Liver (tissue), 9 donors: Measurements from ENCODE around the gene WRNIP1. TPM values are rescaled to one million over a fixed set of nuclear protein-coding genes. Genes with fewer than 3 reads are reported as not detected.

Experiments used
- DNase-seq: peaks from one replicate; pipeline ENCODE4 v3.0.0-alpha.2; 2017; ENCODE audit warnings: low spot score
- H3K27ac ChIP-seq, 2 donors: one replicate each; pipeline ENCODE4 v1.7.0; 2013; ENCODE audit warnings: inconsistent platforms in 2 of 2, low read length in 2 of 2, control low read depth in 1 of 2, low read depth in 1 of 2, mild to moderate bottlenecking in 1 of 2
- H3K27me3 ChIP-seq, 4 donors: one replicate each; pipeline versions ENCODE4 v1.6.1 to v1.7.0; 2013; ENCODE audit warnings: low read length in 3 of 4, inconsistent platforms in 1 of 4, mild to moderate bottlenecking in 1 of 4, moderate library complexity in 1 of 4; ENCODE audit not compliant: control insufficient read depth in 4 of 4, insufficient read depth in 4 of 4
- H3K36me3 ChIP-seq, 4 donors: one replicate each; pipeline versions ENCODE4 v1.6.1 to v1.7.0; 2013; ENCODE audit warnings: low read length in 3 of 4, mild to moderate bottlenecking in 3 of 4, low read depth in 1 of 4, moderate library complexity in 1 of 4; ENCODE audit not compliant: control insufficient read depth in 4 of 4, insufficient read depth in 3 of 4
- H3K4me1 ChIP-seq, 4 donors: one replicate each; pipeline versions ENCODE4 v1.6.1 to v1.7.0; 2013; ENCODE audit warnings: low read length in 3 of 4, mild to moderate bottlenecking in 3 of 4, moderate library complexity in 1 of 4; ENCODE audit not compliant: control insufficient read depth in 4 of 4, insufficient read depth in 4 of 4
- H3K4me3 ChIP-seq, 3 donors: one replicate each; pipeline versions ENCODE4 v1.6.1 to v1.7.0; 2013; ENCODE audit warnings: low read length in 3 of 3, control low read depth in 1 of 3, low read depth in 1 of 3, mild to moderate bottlenecking in 1 of 3
- H3K9ac ChIP-seq, 2 donors: one replicate each; pipeline ENCODE4 v1.7.0; 2013; ENCODE audit warnings: low read length in 2 of 2, mild to moderate bottlenecking in 2 of 2, moderate library complexity in 2 of 2, control low read depth in 1 of 2, low read depth in 1 of 2
- H3K9me3 ChIP-seq, 4 donors: one replicate each; pipeline versions ENCODE4 v1.6.1 to v1.7.0; 2013; ENCODE audit warnings: low read length in 3 of 4; ENCODE audit not compliant: control insufficient read depth in 4 of 4
- CTCF ChIP-seq: fragments of 150-350 bp; IDR thresholded peaks from 2 replicates; pipeline ENCODE4 v1.5.1; 2017; ENCODE audit warnings: improper control_type of control experiment, low read depth, low read length; ENCODE audit not compliant: missing input control
- EGR1 ChIP-seq, 2 donors: IDR thresholded peaks; 2 replicates each; pipeline ENCODE4 v1.6.1; 2016 to 2018; ENCODE audit warnings: antibody characterized with exemption in 2 of 2, low read depth in 2 of 2
- FOXA2 ChIP-seq: IDR thresholded peaks from 2 replicates; pipeline ENCODE4 v1.6.1; 2016; ENCODE audit warnings: antibody characterized with exemption
- GABPA ChIP-seq, 2 donors: IDR thresholded peaks in 1 of 2; conservative IDR thresholded peaks in 1 of 2; 2 replicates each; pipeline ENCODE4 v1.6.1; 2016; ENCODE audit warnings: antibody characterized with exemption in 2 of 2, mild to moderate bottlenecking in 1 of 2, moderate library complexity in 1 of 2
- HNF4A ChIP-seq, 2 donors: conservative IDR thresholded peaks; 2 replicates each; pipeline ENCODE4 v1.6.1; 2016; ENCODE audit warnings: antibody characterized with exemption in 2 of 2, mild to moderate bottlenecking in 2 of 2
- HNF4G ChIP-seq: IDR thresholded peaks from 2 replicates; pipeline ENCODE4 v1.6.1; 2016; ENCODE audit warnings: antibody characterized with exemption
- JUND ChIP-seq, 2 donors: IDR thresholded peaks; 2 replicates each; pipeline ENCODE4 v1.6.1; 2016; ENCODE audit warnings: antibody characterized with exemption in 2 of 2
- RAD21 ChIP-seq, 2 donors: IDR thresholded peaks; 2 replicates each; pipeline ENCODE4 v1.6.1; 2016; ENCODE audit warnings: antibody characterized with exemption in 2 of 2, mild to moderate bottlenecking in 2 of 2
- TAF1 ChIP-seq: conservative IDR thresholded peaks from 2 replicates; pipeline ENCODE4 v1.6.1; 2016; ENCODE audit warnings: antibody characterized with exemption, mild to moderate bottlenecking
- WGBS: extraction: QIAGEN DNeasy Blood & Tissue Kit; methylation state at CpG from one replicate; pipeline ENCODE4 v1.1.7; 2013; 5-methylcytosine and 5-hydroxymethylcytosine counted together
- polyA plus RNA-seq, 2 donors: library from polyadenylated mRNA; stranded (reverse) in 1 of 2; unstranded in 1 of 2; fragments of 200-250 nt in 1 of 2; fragments of >200 nt in 1 of 2; fragmentation: Nextera tagmentation in 1 of 2; extraction: Ambion mirVana in 1 of 2; gene quantifications; one replicate each; pipeline versions ENCODE4 v1.2.1 to v1.2.3, GENCODE V29; 2013 to 2015
- total RNA-seq, 2 donors: library from RNA; depleted of rRNA; stranded (reverse); fragments of >200 nt; gene quantifications; one replicate each; pipeline ENCODE4 v1.2.3, GENCODE V29; 2014
- TF ChIP-seq, protein P1 (sequence below): IDR thresholded peaks from 2 replicates; pipeline ENCODE4 v1.6.1; 2016; ENCODE audit warnings: antibody characterized with exemption
- donor health status: healthy.
- donor health status: healthy.
- donor health status: healthy.
- donor health status: healthy.
- donor health status: healthy.

WRNIP1 gene
- total and polyA plus RNA-seq, 4 donors: 10.0 to 32.7 (median 23.9) TPM

DNA sequence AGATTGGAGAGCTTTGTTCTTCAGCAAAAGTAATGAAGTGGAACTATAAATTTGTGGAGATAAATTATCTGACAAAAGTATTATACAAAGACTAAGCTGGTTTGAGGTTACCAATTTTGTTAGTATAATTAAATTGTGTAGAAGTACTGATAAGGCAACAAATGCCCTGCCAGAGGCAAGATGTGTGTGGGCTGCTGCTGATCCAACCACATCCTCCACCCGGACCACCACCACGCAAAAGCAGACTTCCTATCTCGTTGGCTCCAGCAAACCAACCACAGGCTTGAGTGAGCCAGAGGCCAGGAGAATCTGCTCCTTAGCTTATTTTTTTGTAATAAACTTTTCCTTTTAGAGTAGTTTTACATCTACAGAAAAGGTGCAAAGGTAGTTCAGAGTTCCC lies 13.3 kb upstream of the WRNIP1 start:
- DNase-seq: no peak
- Histone ChIP-seq H3K9me3 (no peaks in the 10 kb centered on the region), H3K9ac (peak overlapping the region in 1 of 2 donors; percentile 33), H3K27ac (no peak overlapping the region), H3K4me1 (no peaks in the 10 kb centered on the region), H3K4me3 (no peak overlapping the region), H3K27me3 (no peaks in the 10 kb centered on the region), H3K36me3 (no peaks in the 10 kb centered on the region)
- 77% methylated on average over 3 of the region's 3 CpGs for whole genome bisulfite sequencing
- TF ChIP-seq CTCF (no peak), GABPA (IDR thresholded peaks at IDR 0.05 in 1 of 2, conservative IDR thresholded peaks at IDR 0.05 in 1 of 2) (no peak), RAD21 (IDR thresholded peaks at IDR 0.05) (no peak), JUND (IDR thresholded peaks at IDR 0.05) (no peak)

DNA sequence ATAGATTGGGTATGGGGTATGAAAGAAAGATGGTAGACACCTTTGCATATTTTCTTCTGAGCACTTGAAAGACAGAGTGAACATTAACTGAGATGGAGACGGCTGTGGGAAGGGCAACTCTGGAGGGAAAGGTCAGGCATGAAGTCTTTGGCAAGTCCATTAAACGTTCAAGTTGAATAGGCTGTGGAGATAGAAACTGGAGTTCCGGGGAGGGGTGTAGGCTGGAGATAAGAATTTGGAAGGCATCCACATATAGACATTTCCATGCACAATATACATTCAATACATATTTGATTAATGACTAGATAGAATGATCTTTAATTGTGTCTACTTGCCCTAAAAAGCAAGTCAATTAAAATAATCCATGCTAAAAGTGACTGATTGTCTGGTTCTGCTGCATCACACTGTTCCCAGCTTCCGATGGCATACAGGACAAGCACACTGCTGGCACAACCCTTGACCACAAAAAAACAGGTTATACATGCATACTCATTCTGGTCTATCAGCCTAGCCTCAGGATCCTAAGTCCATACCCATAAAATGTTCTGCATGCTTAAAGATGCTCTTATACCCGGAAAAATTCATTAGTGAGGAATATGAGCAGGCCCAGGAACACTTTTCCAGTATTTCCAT lies 12.6 kb upstream of the WRNIP1 start:
- Histone ChIP-seq H3K27ac (no peak overlapping the region), H3K27me3 (no peaks in the 10 kb centered on the region), H3K4me3 (no peak overlapping the region), H3K9me3 (no peaks in the 10 kb centered on the region), H3K9ac (no peak overlapping the region), H3K36me3 (no peaks in the 10 kb centered on the region), H3K4me1 (no peaks in the 10 kb centered on the region)
- TF ChIP-seq HNF4G (no peak), EGR1 (IDR thresholded peaks at IDR 0.05; ENCODE audit: low read depth in 2 of 2) (no peak), TAF1 (no peak), FOXA2 (no peak), HNF4A (conservative IDR thresholded peaks at IDR 0.05) (no peak)
- TF ChIP-seq, protein P1, sequence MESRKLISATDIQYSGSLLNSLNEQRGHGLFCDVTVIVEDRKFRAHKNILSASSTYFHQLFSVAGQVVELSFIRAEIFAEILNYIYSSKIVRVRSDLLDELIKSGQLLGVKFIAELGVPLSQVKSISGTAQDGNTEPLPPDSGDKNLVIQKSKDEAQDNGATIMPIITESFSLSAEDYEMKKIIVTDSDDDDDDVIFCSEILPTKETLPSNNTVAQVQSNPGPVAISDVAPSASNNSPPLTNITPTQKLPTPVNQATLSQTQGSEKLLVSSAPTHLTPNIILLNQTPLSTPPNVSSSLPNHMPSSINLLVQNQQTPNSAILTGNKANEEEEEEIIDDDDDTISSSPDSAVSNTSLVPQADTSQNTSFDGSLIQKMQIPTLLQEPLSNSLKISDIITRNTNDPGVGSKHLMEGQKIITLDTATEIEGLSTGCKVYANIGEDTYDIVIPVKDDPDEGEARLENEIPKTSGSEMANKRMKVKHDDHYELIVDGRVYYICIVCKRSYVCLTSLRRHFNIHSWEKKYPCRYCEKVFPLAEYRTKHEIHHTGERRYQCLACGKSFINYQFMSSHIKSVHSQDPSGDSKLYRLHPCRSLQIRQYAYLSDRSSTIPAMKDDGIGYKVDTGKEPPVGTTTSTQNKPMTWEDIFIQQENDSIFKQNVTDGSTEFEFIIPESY: no peak
- DNase-seq: no peak
- WGBS: 85% methylated on average over 5 of the region's 5 CpGs

- no peak for TF ChIP-seq CTCF
- TF ChIP-seq FOXA2: no peak
- Histone ChIP-seq H3K36me3 (no peaks in the 10 kb centered on the region), H3K4me3 (no peak overlapping the region), H3K4me1 (no peaks in the 10 kb centered on the region), H3K9ac (no peak overlapping the region), H3K27me3 (no peaks in the 10 kb centered on the region), H3K27ac (no peak overlapping the region), H3K9me3 (no peaks in the 10 kb centered on the region)
- 68% methylated on average over 7 of the region's 7 CpGs for WGBS
- DNase-seq: no peak
These were observed 12.1 kb upstream of the WRNIP1 start for GRCh38 chr6:2753110-2753489.
